OCI-LY7 (cell line): ENCODE data around the gene TOGARAM1. TPM values are rescaled to one million over a fixed set of nuclear protein-coding genes. Genes with fewer than 3 reads are reported as not detected.

Experiments
- Bru-seq: library from RNA; stranded (reverse); fragments of 400-500 nt; gene quantifications from one replicate; lab custom pipeline; 2021; lab: Mats Ljungman, UMichigan
- BruChase-seq, 2 experiments: library from RNA; stranded (reverse); fragments of 400-500 nt; gene quantifications; one replicate each; lab custom pipeline; 2021; lab: Mats Ljungman, UMichigan
- BruUV-seq: library from RNA; stranded (reverse); fragments of 400-500 nt; replicated peaks from 2 replicates; lab custom pipeline; 2021; lab: Mats Ljungman, UMichigan
- CTCF ChIA-PET: fragments of 300-600 bp; sonication (Branson Sonifier 250); formaldehyde crosslinking; loops from one replicate; lab custom pipeline; 2022; ENCODE audit warnings: antibody characterized with exemption; ENCODE audit not compliant: unreplicated experiment; lab: Charles Lee
- POLR2A ChIA-PET: fragments of 300-600 bp; sonication (Branson Sonifier 250); formaldehyde crosslinking; loops from one replicate; lab custom pipeline; 2022; ENCODE audit warnings: antibody characterized with exemption; lab: Charles Lee
- DNase-seq: peaks from one replicate; pipeline ENCODE4 v3.0.0-alpha.2; 2015; ENCODE audit warnings: low spot score
- H2AFZ ChIP-seq: fragments of 200-600 bp; sonication (generic), shearing (Covaris generic); 2 replicates; pipeline ENCODE4 v1.6.1; 2014; ENCODE audit warnings: mild to moderate bottlenecking, antibody characterized with exemption, low read length, moderate library complexity
- H3K27ac ChIP-seq: fragments of 200-600 bp; sonication (generic); 2 replicates; pipeline ENCODE4 v1.5.1; 2014; ENCODE audit warnings: mixed run types, low read depth, mild to moderate bottlenecking, moderate library complexity, low read length, inconsistent platforms; ENCODE audit not compliant: poor library complexity, severe bottlenecking
- H3K36me3 ChIP-seq: fragments of 200-600 bp; sonication (generic); 2 replicates; pipeline ENCODE4 v1.6.1; 2014; ENCODE audit warnings: mild to moderate bottlenecking, antibody characterized with exemption, low read length, moderate library complexity, mixed read lengths; ENCODE audit not compliant: insufficient read depth
- H3K4me1 ChIP-seq: fragments of 200-600 bp; sonication (generic); 2 replicates; pipeline ENCODE4 v1.5.1; 2014; ENCODE audit warnings: mild to moderate bottlenecking, low read length; ENCODE audit not compliant: insufficient read depth, poor library complexity, severe bottlenecking
- H3K4me2 ChIP-seq: fragments of 200-600 bp; sonication (generic); 2 replicates; pipeline ENCODE4 v1.6.1; 2014; ENCODE audit warnings: mild to moderate bottlenecking, low read length
- H3K4me3 ChIP-seq: fragments of 200-600 bp; sonication (generic); 2 replicates; pipeline ENCODE4 v1.5.1; 2014; ENCODE audit warnings: mild to moderate bottlenecking, low read depth, low read length; ENCODE audit not compliant: poor library complexity, severe bottlenecking
- H3K79me2 ChIP-seq: fragments of 200-600 bp; sonication (generic); 2 replicates; pipeline ENCODE4 v1.6.1; 2016; ENCODE audit warnings: low read depth, mild to moderate bottlenecking, low read length, moderate library complexity, mixed read lengths; ENCODE audit not compliant: insufficient read depth
- H3K9me2 ChIP-seq: fragments of 200-600 bp; sonication (generic); 2 replicates; pipeline ENCODE4 v1.6.1; 2016; ENCODE audit warnings: mild to moderate bottlenecking, low read length, mixed read lengths; ENCODE audit not compliant: insufficient read depth
- H3K9me3 ChIP-seq: fragments of 200-600 bp; sonication (generic); 2 replicates; pipeline ENCODE4 v1.6.1; 2014; ENCODE audit warnings: mild to moderate bottlenecking, mixed run types, low read length, mixed read lengths
- H4K20me1 ChIP-seq: fragments of 200-600 bp; sonication (generic); 2 replicates; pipeline ENCODE4 v1.6.1; 2014; ENCODE audit warnings: mild to moderate bottlenecking, antibody characterized with exemption, low read length, moderate library complexity, mixed read lengths; ENCODE audit not compliant: insufficient read depth
- CTCF ChIP-seq: fragments of 200-600 bp; sonication (generic); conservative IDR thresholded peaks from 2 replicates; pipeline ENCODE4 v1.5.1; 2014; ENCODE audit warnings: mild to moderate bottlenecking, antibody characterized with exemption, low read length, moderate library complexity, mixed read lengths
- EZH2phosphoT487 ChIP-seq: fragments of 200-600 bp; sonication (generic); IDR thresholded peaks from 2 replicates; pipeline ENCODE4 v1.6.1; 2018; ENCODE audit warnings: low read depth, borderline replicate concordance, mild to moderate bottlenecking, mixed run types, antibody characterized with exemption, low read length, moderate library complexity, mixed read lengths
- intact Hi-C: fragments of 100-400 bp; cut with micrococcal nuclease; formaldehyde crosslinking; loops from one replicate; pipeline ENCODE4 v1.10.0; 2022; ENCODE audit not compliant: unreplicated experiment
- long read RNA-seq: library from polyadenylated mRNA; stranded (forward); transcript quantifications from one replicate; pipeline ENCODE4 v2.0.0, GENCODE V29; 2022
- total RNA-seq, 2 experiments: library from RNA; depleted of rRNA in 1 of 2; stranded (reverse); fragments of >200 nt in 1 of 2; shearing (Covaris generic) in 1 of 2; gene quantifications; 2 replicates each; pipeline ENCODE4 v1.2.3, GENCODE V29; 2014 to 2022

TOGARAM1 gene, protein sequence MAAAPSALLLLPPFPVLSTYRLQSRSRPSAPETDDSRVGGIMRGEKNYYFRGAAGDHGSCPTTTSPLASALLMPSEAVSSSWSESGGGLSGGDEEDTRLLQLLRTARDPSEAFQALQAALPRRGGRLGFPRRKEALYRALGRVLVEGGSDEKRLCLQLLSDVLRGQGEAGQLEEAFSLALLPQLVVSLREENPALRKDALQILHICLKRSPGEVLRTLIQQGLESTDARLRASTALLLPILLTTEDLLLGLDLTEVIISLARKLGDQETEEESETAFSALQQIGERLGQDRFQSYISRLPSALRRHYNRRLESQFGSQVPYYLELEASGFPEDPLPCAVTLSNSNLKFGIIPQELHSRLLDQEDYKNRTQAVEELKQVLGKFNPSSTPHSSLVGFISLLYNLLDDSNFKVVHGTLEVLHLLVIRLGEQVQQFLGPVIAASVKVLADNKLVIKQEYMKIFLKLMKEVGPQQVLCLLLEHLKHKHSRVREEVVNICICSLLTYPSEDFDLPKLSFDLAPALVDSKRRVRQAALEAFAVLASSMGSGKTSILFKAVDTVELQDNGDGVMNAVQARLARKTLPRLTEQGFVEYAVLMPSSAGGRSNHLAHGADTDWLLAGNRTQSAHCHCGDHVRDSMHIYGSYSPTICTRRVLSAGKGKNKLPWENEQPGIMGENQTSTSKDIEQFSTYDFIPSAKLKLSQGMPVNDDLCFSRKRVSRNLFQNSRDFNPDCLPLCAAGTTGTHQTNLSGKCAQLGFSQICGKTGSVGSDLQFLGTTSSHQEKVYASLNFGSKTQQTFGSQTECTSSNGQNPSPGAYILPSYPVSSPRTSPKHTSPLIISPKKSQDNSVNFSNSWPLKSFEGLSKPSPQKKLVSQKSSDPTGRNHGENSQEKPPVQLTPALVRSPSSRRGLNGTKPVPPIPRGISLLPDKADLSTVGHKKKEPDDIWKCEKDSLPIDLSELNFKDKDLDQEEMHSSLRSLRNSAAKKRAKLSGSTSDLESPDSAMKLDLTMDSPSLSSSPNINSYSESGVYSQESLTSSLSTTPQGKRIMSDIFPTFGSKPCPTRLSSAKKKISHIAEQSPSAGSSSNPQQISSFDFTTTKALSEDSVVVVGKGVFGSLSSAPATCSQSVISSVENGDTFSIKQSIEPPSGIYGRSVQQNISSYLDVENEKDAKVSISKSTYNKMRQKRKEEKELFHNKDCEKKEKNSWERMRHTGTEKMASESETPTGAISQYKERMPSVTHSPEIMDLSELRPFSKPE (N-terminal part only)
- total RNA-seq (2014; rRNA removed; shearing (Covaris generic)) (11.4 and 12.4 TPM in 2 replicates), total RNA-seq (2022) (11.6 and 14.2 TPM in 2 replicates), Bru-seq, nascent RNA (percentile 75 among the genes with signal in this experiment), BruChase-seq, experiment 1, labeled RNA remaining after a 6-hour chase (percentile 61 among the genes with signal in this experiment), BruChase-seq, experiment 2, labeled RNA remaining after a 2-hour chase (percentile 66 among the genes with signal in this experiment)
- long read RNA-seq, full-length matches to known transcripts, result 3 of 29 reads
- long read RNA-seq, partial matches to known transcripts, result 3 of 29 reads
- long read RNA-seq, other reads (novel, unspliced or antisense), result 23 of 29 reads

- intact Hi-C loops, result loop anchor here (1.0 to 2.0 kb wide), 4 partner anchors 63 to 291 kb away; partner anchors contain the start of genes FKBP3, MIS18BP1 and PRPF39
- H3K4me2 ChIP-seq, result peak within 1 kb of the TSS; percentile 97
- peak; percentile 99 for DNase-seq
- BruUV-seq, result no TSS peak
- peaks cover 22% of the 10 kb centered on the region for H3K4me1 ChIP-seq
- H3K9me3 ChIP-seq, result no peaks in the 10 kb centered on the region
- peak within 1 kb of the TSS; percentile 75 for H3K27ac ChIP-seq
- ChIA-PET POLR2A (interaction anchor here (0.7 to 3.8 kb wide), 13 partner anchors 9 to 179 kb away, joined by 3 to 17 read pairs (median 3); partner anchors contain the start of gene FKBP3), CTCF (interaction anchor here (0.7 kb wide), 1 partner anchor 123 kb away, joined by 3 read pairs; no protein-coding TSS in a partner anchor)
- H3K79me2 ChIP-seq, result peaks cover 90% of the 10 kb centered on the region
- peak within 1 kb of the TSS; percentile 62 for H2AFZ ChIP-seq
- H3K4me3 ChIP-seq, result peak within 1 kb of the TSS; percentile 86
- TF ChIP-seq CTCF, result no peak
- no peak for TF ChIP-seq EZH2phosphoT487
- H3K9me2 ChIP-seq, result no peaks in the 10 kb centered on the region
- peaks cover 4% of the 10 kb centered on the region; the same call in 1 of the 2 replicates for H3K36me3 ChIP-seq
- H4K20me1 ChIP-seq, result peaks cover 34% of the 10 kb centered on the region
These were observed at the start of gene TOGARAM1, which contains the start of gene KLHL28 for GRCh38 chr14:44961554-44962333. Gene TOGARAM1 (plus strand): TSS chr14:44962190. CDS start chr14:44962422, 232 bp downstream. Gene KLHL28 (minus strand): TSS chr14:44961947. CDS start chr14:44945928, 16,019 bp downstream.

DNA sequence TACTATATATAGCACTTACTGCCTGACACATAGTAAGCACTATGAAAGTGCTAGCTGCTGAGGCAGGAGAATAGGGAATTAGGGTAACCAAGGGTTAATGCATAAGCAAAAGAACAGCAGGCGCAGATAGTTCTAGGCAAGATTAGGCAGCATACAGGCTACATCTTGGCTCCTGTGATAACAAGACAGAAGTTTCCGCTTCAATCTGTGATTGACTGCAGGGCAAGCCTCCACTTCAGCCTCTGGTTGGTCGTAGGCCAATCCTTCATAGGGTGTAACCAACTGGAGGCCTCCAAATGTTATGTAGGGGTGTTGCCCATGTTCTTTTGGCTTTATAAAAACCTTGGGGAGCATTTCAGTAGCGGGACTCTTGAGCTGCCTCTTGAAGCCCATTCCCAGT, 47.1 kb upstream of the TOGARAM1 start:
- intact Hi-C loops, result no loop called here
- Histone ChIP-seq H2AFZ (no peak overlapping the region), H3K27ac (no peak overlapping the region), H3K36me3 (no peaks in the 10 kb centered on the region), H3K9me3 (0 out of 2 replicates have a peak, but pooled peaks cover 3% of the 10 kb centered on the region), H4K20me1 (no peaks in the 10 kb centered on the region), H3K9me2 (no peaks in the 10 kb centered on the region), H3K4me2 (no peak overlapping the region), H3K4me1 (no peaks in the 10 kb centered on the region), H3K4me3 (no peak overlapping the region), H3K79me2 (no peaks in the 10 kb centered on the region)
- POLR2A ChIA-PET, result interaction anchor here (0.6 kb wide), 1 partner anchor 32 kb away, joined by 3 read pairs; no protein-coding TSS in a partner anchor
- no TSS peak for BruUV-seq
- TF ChIP-seq EZH2phosphoT487 (no peak), CTCF (no peak)
- CTCF ChIA-PET, result no interaction called here
- DNase-seq, result no peak
